Mesangial cell (primary cell): Measurements from ENCODE around the gene NES. TPM values are rescaled to one million over a fixed set of nuclear protein-coding genes. Genes with fewer than 3 reads are reported as not detected.

ENCODE experiments used
- total RNA-seq: library from RNA; depleted of rRNA; stranded (reverse); fragments of >200 nt; gene quantifications from 2 replicates; pipeline ENCODE4 v1.2.3, GENCODE V29; 2015

NES gene, protein sequence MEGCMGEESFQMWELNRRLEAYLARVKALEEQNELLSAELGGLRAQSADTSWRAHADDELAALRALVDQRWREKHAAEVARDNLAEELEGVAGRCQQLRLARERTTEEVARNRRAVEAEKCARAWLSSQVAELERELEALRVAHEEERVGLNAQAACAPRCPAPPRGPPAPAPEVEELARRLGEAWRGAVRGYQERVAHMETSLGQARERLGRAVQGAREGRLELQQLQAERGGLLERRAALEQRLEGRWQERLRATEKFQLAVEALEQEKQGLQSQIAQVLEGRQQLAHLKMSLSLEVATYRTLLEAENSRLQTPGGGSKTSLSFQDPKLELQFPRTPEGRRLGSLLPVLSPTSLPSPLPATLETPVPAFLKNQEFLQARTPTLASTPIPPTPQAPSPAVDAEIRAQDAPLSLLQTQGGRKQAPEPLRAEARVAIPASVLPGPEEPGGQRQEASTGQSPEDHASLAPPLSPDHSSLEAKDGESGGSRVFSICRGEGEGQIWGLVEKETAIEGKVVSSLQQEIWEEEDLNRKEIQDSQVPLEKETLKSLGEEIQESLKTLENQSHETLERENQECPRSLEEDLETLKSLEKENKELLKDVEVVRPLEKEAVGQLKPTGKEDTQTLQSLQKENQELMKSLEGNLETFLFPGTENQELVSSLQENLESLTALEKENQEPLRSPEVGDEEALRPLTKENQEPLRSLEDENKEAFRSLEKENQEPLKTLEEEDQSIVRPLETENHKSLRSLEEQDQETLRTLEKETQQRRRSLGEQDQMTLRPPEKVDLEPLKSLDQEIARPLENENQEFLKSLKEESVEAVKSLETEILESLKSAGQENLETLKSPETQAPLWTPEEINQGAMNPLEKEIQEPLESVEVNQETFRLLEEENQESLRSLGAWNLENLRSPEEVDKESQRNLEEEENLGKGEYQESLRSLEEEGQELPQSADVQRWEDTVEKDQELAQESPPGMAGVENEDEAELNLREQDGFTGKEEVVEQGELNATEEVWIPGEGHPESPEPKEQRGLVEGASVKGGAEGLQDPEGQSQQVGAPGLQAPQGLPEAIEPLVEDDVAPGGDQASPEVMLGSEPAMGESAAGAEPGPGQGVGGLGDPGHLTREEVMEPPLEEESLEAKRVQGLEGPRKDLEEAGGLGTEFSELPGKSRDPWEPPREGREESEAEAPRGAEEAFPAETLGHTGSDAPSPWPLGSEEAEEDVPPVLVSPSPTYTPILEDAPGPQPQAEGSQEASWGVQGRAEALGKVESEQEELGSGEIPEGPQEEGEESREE (N-terminal part only)
- 13.4 and 31.9 TPM in 2 replicates for total RNA-seq

DNA sequence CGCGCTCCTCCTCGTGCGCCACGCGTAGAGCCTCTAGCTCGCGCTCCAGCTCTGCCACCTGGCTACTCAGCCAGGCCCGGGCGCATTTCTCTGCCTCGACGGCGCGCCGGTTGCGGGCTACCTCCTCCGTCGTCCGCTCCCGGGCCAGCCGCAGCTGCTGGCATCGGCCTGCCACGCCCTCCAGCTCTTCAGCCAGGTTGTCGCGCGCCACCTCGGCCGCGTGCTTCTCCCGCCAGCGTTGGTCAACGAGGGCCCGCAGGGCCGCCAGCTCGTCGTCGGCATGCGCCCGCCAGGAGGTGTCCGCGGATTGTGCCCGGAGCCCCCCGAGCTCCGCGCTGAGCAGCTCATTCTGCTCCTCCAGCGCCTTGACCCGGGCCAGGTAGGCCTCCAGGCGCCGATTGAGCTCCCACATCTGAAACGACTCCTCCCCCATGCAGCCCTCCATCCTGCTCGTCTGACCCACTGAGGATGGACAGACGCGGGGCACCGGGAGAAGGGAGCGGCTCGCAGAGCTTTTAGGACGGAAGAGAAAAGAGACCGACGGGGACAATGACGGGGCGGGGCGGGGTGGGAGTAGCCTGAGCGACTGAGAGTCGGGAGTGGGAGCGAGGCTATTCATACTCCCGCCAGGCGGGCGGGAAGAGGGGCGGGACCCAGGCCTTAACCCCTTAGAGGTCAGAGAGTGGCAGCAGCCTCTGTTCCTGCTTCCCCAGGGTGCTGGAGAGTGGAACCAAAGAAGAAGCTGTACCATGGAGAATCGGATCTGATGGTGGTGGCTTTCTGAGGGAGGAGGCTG lies at the start of gene NES:
TSS of gene NES (minus strand) at position 588 of the 796 bp plus-strand sequence. CDS start at position 445, 143 bp downstream.

DNA sequence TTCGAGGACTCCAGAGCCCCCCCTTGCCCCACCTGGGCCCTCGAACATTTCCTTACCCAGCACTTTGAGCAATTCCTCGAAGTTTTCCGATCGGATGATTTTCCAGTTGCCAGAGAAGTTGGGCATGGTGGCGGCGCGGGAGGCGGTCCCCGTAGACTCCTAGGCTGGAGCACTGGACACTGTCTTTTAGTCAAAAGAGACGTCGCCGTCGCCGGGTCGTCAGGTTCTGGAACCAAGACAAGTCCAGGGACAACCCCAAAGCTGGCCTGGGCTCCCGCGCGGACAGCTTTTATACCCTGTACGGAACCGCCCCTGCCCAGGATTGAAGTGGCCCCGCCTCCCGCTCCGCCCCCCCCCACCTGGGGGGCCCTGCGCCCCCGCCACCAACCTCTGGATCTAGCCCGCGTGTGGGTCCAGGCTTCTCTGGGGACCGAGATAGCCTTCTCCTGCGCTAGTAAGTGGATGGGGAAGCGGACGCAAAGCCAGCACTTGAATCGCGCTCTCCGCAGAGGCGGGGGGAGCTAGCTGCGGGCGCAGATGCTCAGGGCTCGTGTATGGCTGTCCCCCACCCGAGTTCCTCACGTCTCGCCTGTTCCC lies 28.2 kb upstream of the NES start, which contains the start of gene CRABP2:
TSS of gene CRABP2 (minus strand) at position 263 of the 597 bp plus-strand sequence. CDS start at position 126, 137 bp downstream.

DNA sequence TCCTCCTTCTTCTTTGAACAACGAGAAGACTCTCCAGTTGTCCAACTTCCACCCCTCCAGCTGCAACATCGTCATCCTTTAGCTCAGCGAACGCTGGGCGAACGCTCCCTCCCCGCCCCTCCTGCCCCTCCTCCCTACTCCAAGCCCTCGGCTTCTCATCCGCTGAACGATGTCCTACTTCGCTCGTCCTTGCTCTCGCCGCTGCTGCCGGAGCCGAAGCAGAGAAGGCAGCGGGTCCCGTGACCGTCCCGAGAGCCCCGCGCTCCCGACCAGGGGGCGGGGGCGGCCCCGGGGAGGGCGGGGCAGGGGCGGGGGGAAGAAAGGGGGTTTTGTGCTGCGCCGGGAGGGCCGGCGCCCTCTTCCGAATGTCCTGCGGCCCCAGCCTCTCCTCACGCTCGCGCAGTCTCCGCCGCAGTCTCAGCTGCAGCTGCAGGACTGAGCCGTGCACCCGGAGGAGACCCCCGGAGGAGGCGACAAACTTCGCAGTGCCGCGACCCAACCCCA lies 35.4 kb downstream of the NES start, which contains the start of gene BCAN:
TSS of gene BCAN (plus strand) at position 357 of the 504 bp plus-strand sequence. CDS start 3,938 bp downstream, outside the sequence.

DNA sequence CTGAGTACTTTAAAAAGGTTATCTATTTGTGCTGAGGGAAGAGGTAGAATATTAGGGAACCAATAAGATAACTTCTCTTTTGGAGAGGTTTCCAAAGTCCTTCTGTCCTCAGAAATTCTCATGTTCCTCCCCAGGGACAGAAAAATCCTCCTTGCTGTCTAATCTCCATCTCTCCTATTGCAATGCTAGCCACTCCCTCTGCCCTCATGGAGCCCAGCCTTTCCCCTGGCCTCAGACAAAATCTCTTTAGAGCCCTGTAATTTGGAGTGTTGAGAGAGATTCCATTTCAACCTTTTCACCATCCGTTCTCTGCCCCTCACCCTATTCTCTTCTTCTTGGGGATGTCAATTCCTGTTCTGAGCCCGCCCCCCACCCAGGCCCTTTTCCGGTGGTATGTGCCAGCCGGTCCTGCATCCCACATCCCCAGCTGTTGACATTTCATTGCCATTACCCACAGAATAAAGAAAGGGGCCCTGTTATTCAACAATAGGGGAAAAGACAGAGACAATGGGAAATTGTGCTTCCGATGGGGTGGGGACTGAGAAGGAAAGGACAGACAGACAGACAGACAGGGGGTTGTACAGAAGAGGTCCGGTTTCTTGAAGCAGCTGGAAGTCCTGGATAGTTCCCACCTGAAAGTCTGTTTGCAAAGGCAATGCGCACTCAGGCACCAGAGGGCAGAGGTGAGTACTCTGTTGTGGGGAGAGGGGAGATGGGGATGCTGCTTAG lies 58.2 kb downstream of the NES start, which contains the start of gene HAPLN2:
TSS of gene HAPLN2 (plus strand) at position 563 of the 729 bp plus-strand sequence. CDS start 4,076 bp downstream, outside the sequence.

Other genes starting within 250 kb of the NES start
- gene MEF2D, start 176.6 kb downstream of the NES start, total RNA-seq, result 16.5 and 30.7 TPM in 2 replicates
- gene IQGAP3, start 104.8 kb downstream of the NES start, total RNA-seq, result 5.2 and 71.4 TPM in 2 replicates
- not detected in 2 replicates for gene TTC24, start 97.7 kb downstream of the NES start, total RNA-seq
- gene NAXE, start 85.6 kb downstream of the NES start, total RNA-seq, result 116 and 139 TPM in 2 replicates
- gene GPATCH4, start 75.9 kb downstream of the NES start, total RNA-seq, result 12.7 and 18.6 TPM in 2 replicates
- gene HAPLN2, start 58.0 kb downstream of the NES start, total RNA-seq, result 0.25 TPM in 1 of 2 replicates, not detected in the other
- not detected in 2 replicates for gene BCAN, start 35.3 kb downstream of the NES start, total RNA-seq
- 2.1 and 19.6 TPM in 2 replicates for gene CRABP2, start 28.2 kb upstream of the NES start, total RNA-seq
- 11.7 and 17.1 TPM in 2 replicates for gene METTL25B, start 51.1 kb upstream of the NES start, total RNA-seq
- gene ISG20L2, start 51.4 kb upstream of the NES start, total RNA-seq, result 15.1 and 19.4 TPM in 2 replicates
- gene MRPL24, start 63.7 kb upstream of the NES start, total RNA-seq, result 54.6 and 63.2 TPM in 2 replicates
- 130 and 187 TPM in 2 replicates for gene HDGF, start 74.3 kb upstream of the NES start, total RNA-seq
- 43.4 and 46.6 TPM in 2 replicates for gene PRCC, start 90.1 kb upstream of the NES start, total RNA-seq
- 2.3 and 2.7 TPM in 2 replicates for gene SH2D2A, start 139.4 kb upstream of the NES start, total RNA-seq
- gene INSRR, start 181.7 kb upstream of the NES start, total RNA-seq, result under 0.01 TPM in 1 of 2 replicates, not detected in the other
- gene NTRK1, start 183.5 kb upstream of the NES start, total RNA-seq, result under 0.01 and 0.13 TPM in 2 replicates
- 18.0 and 26.7 TPM in 2 replicates for gene PEAR1, start 216.3 kb upstream of the NES start, total RNA-seq
- gene LRRC71, start 243.2 kb upstream of the NES start, total RNA-seq, result not detected in 2 replicates